Activated CD4-positive, alpha-beta memory T cell treated with anti-CD3 and anti-CD28 coated beads for 36 hours (primary cell): ENCODE results near the gene KCNB1. TPM values are rescaled to one million over a fixed set of nuclear protein-coding genes. Genes with fewer than 3 reads are reported as not detected.

Experiments used
- CTCF ChIA-PET: fragments of 350-600 bp; sonication (Branson Sonifier 250); formaldehyde crosslinking; loops from one replicate; lab custom pipeline; 2021; ENCODE audit warnings: antibody characterized with exemption, inconsistent platforms; lab: Charles Lee
- POLR2A ChIA-PET: fragments of 350-600 bp; sonication (Branson Sonifier 250); formaldehyde crosslinking; loops from one replicate; lab custom pipeline; 2021; ENCODE audit warnings: antibody characterized with exemption; lab: Charles Lee
- DNase-seq: peaks from one replicate; pipeline ENCODE4 v3.0.0-alpha.2; 2020
- H3K27ac Mint-ChIP-seq: one replicate; pipeline ENCODE4 v1.8.0; 2021; ENCODE audit warnings: mixed read lengths
- H3K27me3 Mint-ChIP-seq: one replicate; pipeline ENCODE4 v1.8.0; 2021; ENCODE audit warnings: mixed read lengths
- H3K36me3 Mint-ChIP-seq: one replicate; pipeline ENCODE4 v1.8.0; 2021; ENCODE audit warnings: mixed read lengths
- H3K4me1 Mint-ChIP-seq: one replicate; pipeline ENCODE4 v1.8.0; 2021; ENCODE audit warnings: low read depth, mixed read lengths
- H3K4me3 Mint-ChIP-seq: one replicate; pipeline ENCODE4 v1.8.0; 2021; ENCODE audit warnings: mild to moderate bottlenecking, mixed read lengths
- H3K9me3 Mint-ChIP-seq: one replicate; pipeline ENCODE4 v1.8.0; 2021; ENCODE audit warnings: mixed read lengths
- intact Hi-C: fragments of 100-400 bp; cut with micrococcal nuclease; formaldehyde crosslinking; loops from one replicate; pipeline ENCODE4 v1.15.1; 2023
- total RNA-seq, 2 experiments: library from RNA; stranded (reverse); gene quantifications; one replicate each; pipeline ENCODE4 v1.2.3, GENCODE V29; 2021

Gene KCNB1
- total RNA-seq, result not detected

GRCh38 chr20:49482621-49483017 is at the start of gene KCNB1:
Gene KCNB1 (minus strand): TSS chr20:49482668. CDS start chr20:49482480, 188 bp downstream.
- intact Hi-C loops, result loop anchor here (5.0 kb wide), 1 partner anchor 95 kb away; no protein-coding TSS in a partner anchor
- Mint-ChIP-seq H3K4me3 (no peak within 1 kb of the TSS), H3K4me1 (peaks cover 4% of the 10 kb centered on the region)

GRCh38 chr20:49529470-49529869 is 47.0 kb upstream of the KCNB1 start:
- DNase-seq, result no peak
- intact Hi-C loops, result no loop called here
- no peaks in the 10 kb centered on the region for H3K36me3 Mint-ChIP-seq
- CTCF ChIA-PET, result interaction anchor here (0.7 kb wide), 1 partner anchor 501 kb away, joined by 3 read pairs; no protein-coding TSS in a partner anchor
- peaks cover 11% of the 10 kb centered on the region for H3K4me1 Mint-ChIP-seq
- H3K27ac Mint-ChIP-seq, result no peak overlapping the region
- H3K27me3 Mint-ChIP-seq, result peaks cover 12% of the 10 kb centered on the region
- H3K4me3 Mint-ChIP-seq, result no peak overlapping the region
- peaks cover 8% of the 10 kb centered on the region for H3K9me3 Mint-ChIP-seq
- POLR2A ChIA-PET, result no interaction called here

More at GRCh38 chr20:49482621-49483017, at the start of gene KCNB1:
- no peaks in the 10 kb centered on the region for H3K36me3 Mint-ChIP-seq
- DNase-seq, result peak; percentile 61
- H3K27me3 Mint-ChIP-seq, result peaks cover 58% of the 10 kb centered on the region
- no peaks in the 10 kb centered on the region for H3K9me3 Mint-ChIP-seq
- CTCF ChIA-PET, result interaction anchor here (0.7 to 3.1 kb wide), 5 partner anchors 12 to 1509 kb away, joined by 3 to 59 read pairs (median 4); no protein-coding TSS in a partner anchor
- POLR2A ChIA-PET, result no interaction called here
- H3K27ac Mint-ChIP-seq, result no peak within 1 kb of the TSS

- H3K4me1 Mint-ChIP-seq, result peaks cover 5% of the 10 kb centered on the region
- intact Hi-C loops, result no loop called here
- CTCF ChIA-PET, result interaction anchor here (0.8 to 0.9 kb wide), 2 partner anchors 82 to 142 kb away, joined by 3 to 6 read pairs; no protein-coding TSS in a partner anchor
- H3K9me3 Mint-ChIP-seq, result peaks cover 8% of the 10 kb centered on the region
- H3K27me3 Mint-ChIP-seq, result peaks cover 25% of the 10 kb centered on the region
- no peak overlapping the region for H3K27ac Mint-ChIP-seq
- no peak overlapping the region for H3K4me3 Mint-ChIP-seq
- no peaks in the 10 kb centered on the region for H3K36me3 Mint-ChIP-seq
- POLR2A ChIA-PET, result no interaction called here
- no peak for DNase-seq
Observed at GRCh38 chr20:49526568-49526967, 44.1 kb upstream of the KCNB1 start.

GRCh38 chr20:49526056-49526455 is 43.6 kb upstream of the KCNB1 start:
- ChIA-PET POLR2A (no interaction called here), CTCF (interaction anchor here (0.8 to 1.3 kb wide), 4 partner anchors 16 to 142 kb away, joined by 3 to 6 read pairs (median 4); no protein-coding TSS in a partner anchor)
- Mint-ChIP-seq H3K4me3 (no peak overlapping the region), H3K27ac (no peak overlapping the region), H3K4me1 (peaks cover 5% of the 10 kb centered on the region), H3K27me3 (peaks cover 25% of the 10 kb centered on the region), H3K36me3 (no peaks in the 10 kb centered on the region), H3K9me3 (peaks cover 8% of the 10 kb centered on the region)
- intact Hi-C loops, result no loop called here
- DNase-seq, result no peak

GRCh38 chr20:49523767-49524360 is 41.4 kb upstream of the KCNB1 start:
- no peaks in the 10 kb centered on the region for H3K36me3 Mint-ChIP-seq
- ChIA-PET CTCF (no interaction called here), POLR2A (no interaction called here)

GRCh38 chr20:49521356-49521755 is 38.9 kb upstream of the KCNB1 start:
- H3K4me1 Mint-ChIP-seq, result no peaks in the 10 kb centered on the region
- intact Hi-C loops, result no loop called here
- POLR2A ChIA-PET, result no interaction called here
- H3K9me3 Mint-ChIP-seq, result peaks cover 8% of the 10 kb centered on the region
- CTCF ChIA-PET, result interaction anchor here (1.4 to 1.5 kb wide), 2 partner anchors 13 to 30 kb away, joined by 3 read pairs; no protein-coding TSS in a partner anchor
- no peaks in the 10 kb centered on the region for H3K36me3 Mint-ChIP-seq
- H3K4me3 Mint-ChIP-seq, result no peak overlapping the region
- DNase-seq, result no peak
- peaks cover 26% of the 10 kb centered on the region for H3K27me3 Mint-ChIP-seq
- H3K27ac Mint-ChIP-seq, result no peak overlapping the region

More at GRCh38 chr20:49523767-49524360, 41.4 kb upstream of the KCNB1 start:
- Mint-ChIP-seq H3K4me1 (peaks cover 5% of the 10 kb centered on the region), H3K27me3 (peaks cover 27% of the 10 kb centered on the region), H3K9me3 (peaks cover 8% of the 10 kb centered on the region), H3K27ac (no peak overlapping the region), H3K4me3 (no peak overlapping the region)
- intact Hi-C loops, result no loop called here
- no peak for DNase-seq

- H3K4me3 Mint-ChIP-seq, result no peak overlapping the region
- ChIA-PET POLR2A (no interaction called here), CTCF (interaction anchor here (1.5 kb wide), 1 partner anchor 12 kb away, joined by 3 read pairs; no protein-coding TSS in a partner anchor)
- H3K36me3 Mint-ChIP-seq, result no peaks in the 10 kb centered on the region
- peaks cover 4% of the 10 kb centered on the region for H3K9me3 Mint-ChIP-seq
- no peaks in the 10 kb centered on the region for H3K4me1 Mint-ChIP-seq
- peaks cover 22% of the 10 kb centered on the region for H3K27me3 Mint-ChIP-seq
- no peak overlapping the region for H3K27ac Mint-ChIP-seq
- no peak for DNase-seq
- intact Hi-C loops, result no loop called here
Observed at GRCh38 chr20:49519777-49520359, 37.4 kb upstream of the KCNB1 start.

GRCh38 chr20:49519212-49519712 is 36.8 kb upstream of the KCNB1 start:
- Mint-ChIP-seq H3K27me3 (peaks cover 23% of the 10 kb centered on the region), H3K9me3 (no peaks in the 10 kb centered on the region), H3K4me1 (no peaks in the 10 kb centered on the region), H3K27ac (no peak overlapping the region), H3K4me3 (no peak overlapping the region), H3K36me3 (no peaks in the 10 kb centered on the region)
- intact Hi-C loops, result no loop called here
- DNase-seq, result no peak
- POLR2A ChIA-PET, result no interaction called here
- CTCF ChIA-PET, result no interaction called here

- intact Hi-C loops, result no loop called here
- DNase-seq, result no peak
- Mint-ChIP-seq H3K4me1 (no peaks in the 10 kb centered on the region), H3K9me3 (no peaks in the 10 kb centered on the region), H3K4me3 (no peak overlapping the region), H3K36me3 (no peaks in the 10 kb centered on the region), H3K27ac (no peak overlapping the region), H3K27me3 (peaks cover 20% of the 10 kb centered on the region)
- POLR2A ChIA-PET, result no interaction called here
- CTCF ChIA-PET, result interaction anchor here (1.9 kb wide), 1 partner anchor 10 kb away, joined by 6 read pairs; no protein-coding TSS in a partner anchor
Observed at GRCh38 chr20:49518576-49518975, 36.1 kb upstream of the KCNB1 start.

GRCh38 chr20:49517805-49518100 is 35.3 kb upstream of the KCNB1 start:
- no peak for DNase-seq
- peaks cover 17% of the 10 kb centered on the region for H3K27me3 Mint-ChIP-seq
- H3K4me1 Mint-ChIP-seq, result no peaks in the 10 kb centered on the region
- intact Hi-C loops, result no loop called here
- no peak overlapping the region for H3K4me3 Mint-ChIP-seq
- H3K9me3 Mint-ChIP-seq, result no peaks in the 10 kb centered on the region
- POLR2A ChIA-PET, result no interaction called here
- H3K27ac Mint-ChIP-seq, result no peak overlapping the region
- CTCF ChIA-PET, result interaction anchor here (1.9 kb wide), 1 partner anchor 9 kb away, joined by 6 read pairs; no protein-coding TSS in a partner anchor
- H3K36me3 Mint-ChIP-seq, result no peaks in the 10 kb centered on the region

- ChIA-PET POLR2A (no interaction called here), CTCF (interaction anchor here (0.9 to 1.9 kb wide), 3 partner anchors 9 to 462 kb away, joined by 3 to 6 read pairs (median 3); no protein-coding TSS in a partner anchor)
- H3K9me3 Mint-ChIP-seq, result no peaks in the 10 kb centered on the region
- no peaks in the 10 kb centered on the region for H3K4me1 Mint-ChIP-seq
- no peak for DNase-seq
- H3K4me3 Mint-ChIP-seq, result no peak overlapping the region
- H3K27me3 Mint-ChIP-seq, result peaks cover 16% of the 10 kb centered on the region
- intact Hi-C loops, result no loop called here
- H3K36me3 Mint-ChIP-seq, result no peaks in the 10 kb centered on the region
- H3K27ac Mint-ChIP-seq, result no peak overlapping the region
Observed at GRCh38 chr20:49516916-49517804, 34.7 kb upstream of the KCNB1 start.
